Karpas-422 (cell line): ENCODE measurements around the gene RNF187. TPM values are rescaled to one million over a fixed set of nuclear protein-coding genes. Genes with fewer than 3 reads are reported as not detected.

ENCODE experiments used
- DNase-seq: peaks from one replicate; pipeline ENCODE4 v3.0.0-alpha.2; 2015
- H2AFZ ChIP-seq: fragments of 200-600 bp; sonication (generic); 2 replicates; pipeline ENCODE4 v1.6.1; 2014; ENCODE audit warnings: antibody characterized with exemption, low read length, mixed read lengths
- H3K27ac ChIP-seq: fragments of 200-600 bp; sonication (generic); 2 replicates; pipeline ENCODE4 v1.5.1; 2014; ENCODE audit warnings: mild to moderate bottlenecking, low read length, moderate library complexity
- H3K27me3 ChIP-seq: fragments of 200-600 bp; sonication (generic); 2 replicates; pipeline ENCODE4 v1.6.1; 2014; ENCODE audit warnings: low read length, mixed read lengths
- H3K36me3 ChIP-seq: fragments of 200-600 bp; sonication (generic); 2 replicates; pipeline ENCODE4 v1.6.1; 2014; ENCODE audit warnings: low read length, mixed read lengths; ENCODE audit not compliant: insufficient read depth
- H3K4me1 ChIP-seq: fragments of 200-600 bp; sonication (generic); 2 replicates; pipeline ENCODE4 v1.6.1; 2014; ENCODE audit warnings: mild to moderate bottlenecking, low read length, mixed read lengths
- H3K4me2 ChIP-seq: fragments of 200-600 bp; sonication (generic); 2 replicates; pipeline ENCODE4 v1.6.1; 2014; ENCODE audit warnings: low read length, low read depth, mild to moderate bottlenecking; ENCODE audit not compliant: poor library complexity, severe bottlenecking
- H3K4me3 ChIP-seq: fragments of 200-600 bp; sonication (generic); 2 replicates; pipeline ENCODE4 v1.5.1; 2014; ENCODE audit warnings: mild to moderate bottlenecking, antibody characterized with exemption, low read length, mixed read lengths
- H3K79me2 ChIP-seq: fragments of 200-600 bp; sonication (generic); 2 replicates; pipeline ENCODE4 v1.6.1; 2014; ENCODE audit warnings: mild to moderate bottlenecking, low read length, mixed read lengths
- H3K9ac ChIP-seq: fragments of 200-600 bp; sonication (generic); 2 replicates; pipeline ENCODE4 v1.6.0; 2014; ENCODE audit warnings: low read length
- H3K9me2 ChIP-seq: fragments of 200-600 bp; sonication (generic), shearing (Covaris generic); replicated peaks from 2 replicates; pipeline ENCODE4 v1.6.0; 2014; ENCODE audit warnings: mild to moderate bottlenecking, low read length, moderate library complexity; ENCODE audit not compliant: insufficient read depth
- H3K9me3 ChIP-seq: fragments of 300-700, 200-600 bp; sonication (generic); 2 replicates; pipeline ENCODE4 v1.6.1; 2014; ENCODE audit warnings: low read length, mixed read lengths
- H4K20me1 ChIP-seq: fragments of 200-600 bp; sonication (generic); 2 replicates; pipeline ENCODE4 v1.6.1; 2014; ENCODE audit warnings: mild to moderate bottlenecking, antibody characterized with exemption, low read length, low read depth; ENCODE audit not compliant: insufficient read depth
- small RNA-seq: library from RNA; depleted of rRNA; stranded (forward); fragments of <200 nt; gene quantifications from one replicate; pipeline ENCODE3, GENCODE V24; 2014
- total RNA-seq: library from RNA; depleted of rRNA; stranded (reverse); fragments of >200 nt; shearing (Covaris generic); gene quantifications from 2 replicates; pipeline ENCODE4 v1.2.3, GENCODE V29; 2014; ENCODE audit warnings: low replicate concordance; rRNA removed

RNF187 gene
- total RNA-seq, 1 experiment from 2014 or later = 127 TPM

- no peak for DNase-seq
- H3K4me3 ChIP-seq = no peak overlapping the region
- no peak overlapping the region for H3K27ac ChIP-seq
- H3K9me2 ChIP-seq = no peaks in the 10 kb centered on the region
- no peaks in the 10 kb centered on the region for H3K9me3 ChIP-seq
- no peak overlapping the region for H2AFZ ChIP-seq
- H4K20me1 ChIP-seq = no peaks in the 10 kb centered on the region
- H3K79me2 ChIP-seq = no peaks in the 10 kb centered on the region
- H3K9ac ChIP-seq = no peak overlapping the region
- no peaks in the 10 kb centered on the region for H3K4me1 ChIP-seq
- H3K36me3 ChIP-seq = no peaks in the 10 kb centered on the region
- no peaks in the 10 kb centered on the region for H3K27me3 ChIP-seq
- H3K4me2 ChIP-seq = no peak overlapping the region
Observed at GRCh38 chr1:228544921-228545591, 57.9 kb downstream of the RNF187 start.

Small RNAs within 50 kb of the gene (small RNA-seq; reads per million reads assigned to genes)
- not detected for gene MIR4666A

Other genes starting within 250 kb of the RNF187 start
- 27.7 and 39.5 TPM in 2 replicates for gene TRIM11, start 80.5 kb upstream of the RNF187 start, total RNA-seq
- gene TRIM17, start 70.5 kb upstream of the RNF187 start, total RNA-seq = 0.29 TPM in 1 of 2 replicates, not detected in the other
- gene RHOU, start 248.1 kb downstream of the RNF187 start, total RNA-seq = 0.04 TPM in 1 of 2 replicates, not detected in the other